AG04450 (cell line): Measurements from ENCODE around the gene NTRK2. TPM values are rescaled to one million over a fixed set of nuclear protein-coding genes. Genes with fewer than 3 reads are reported as not detected.

Experiments used
- CTCF ChIA-PET: fragments of 300-600, 350-600 bp; formaldehyde crosslinking; extraction: SDS; loops from one replicate; lab custom pipeline; 2022; ENCODE audit warnings: antibody characterized with exemption, inconsistent platforms; lab: Charles Lee
- POLR2A ChIA-PET: fragments of 350-600 bp; formaldehyde crosslinking; extraction: SDS; loops from one replicate; lab custom pipeline; 2021; ENCODE audit warnings: antibody characterized with exemption, inconsistent platforms; lab: Yijun Ruan, JAX
- DNase-seq: peaks from one replicate; pipeline ENCODE4 v3.0.0-alpha.2; 2011; ENCODE audit warnings: low read depth, low spot score
- H3K27ac ChIP-seq: one replicate; pipeline ENCODE4 v1.5.1; 2012; ENCODE audit warnings: low read depth, low read length, control low read depth
- H3K27me3 ChIP-seq: one replicate; pipeline ENCODE4 v1.6.0; 2012; ENCODE audit warnings: low read length; ENCODE audit not compliant: control insufficient read depth, insufficient read depth
- H3K4me3 ChIP-seq: 2 replicates; pipeline ENCODE4 v1.5.1; 2011; ENCODE audit warnings: mild to moderate bottlenecking, low read depth, low read length, control low read depth
- H3K9me3 ChIP-seq: 2 replicates; pipeline ENCODE4 v1.5.1; 2012; ENCODE audit warnings: low read length; ENCODE audit not compliant: control insufficient read depth, insufficient read depth
- CTCF ChIP-seq: IDR thresholded peaks from 2 replicates; pipeline ENCODE4 v1.5.1; 2011; ENCODE audit warnings: low read depth, low read length, control low read depth, inconsistent platforms
- polyA plus RNA-seq: library from polyadenylated mRNA; depleted of rRNA; stranded (reverse); fragments of >200 nt; gene quantifications from 2 replicates; pipeline ENCODE4 v1.2.3, GENCODE V29; 2011

The NTRK2 gene
- polyA plus RNA-seq, 1 experiment: not detected

- no peak overlapping the region for H3K4me3 ChIP-seq
- no peak for TF ChIP-seq CTCF
- peaks cover 11% of the 10 kb centered on the region for H3K9me3 ChIP-seq
- CTCF ChIA-PET: no interaction called here
- no peaks in the 10 kb centered on the region for H3K27me3 ChIP-seq
- no peak for DNase-seq
- POLR2A ChIA-PET: no interaction called here
- H3K27ac ChIP-seq: no peak overlapping the region
Observed at GRCh38 chr9:84845956-84846900, 176.7 kb downstream of the NTRK2 start.

GRCh38 chr9:84846906-84847305 is 177.4 kb downstream of the NTRK2 start:
- ChIA-PET CTCF (no interaction called here), POLR2A (no interaction called here)
- Histone ChIP-seq H3K27ac (no peak overlapping the region), H3K4me3 (no peak overlapping the region), H3K27me3 (no peaks in the 10 kb centered on the region), H3K9me3 (peaks cover 11% of the 10 kb centered on the region)
- TF ChIP-seq CTCF: no peak
- DNase-seq: no peak

GRCh38 chr9:84849049-84849448 is 179.5 kb downstream of the NTRK2 start:
- ChIA-PET CTCF (no interaction called here), POLR2A (no interaction called here)
- H3K27me3 ChIP-seq: no peaks in the 10 kb centered on the region
- H3K4me3 ChIP-seq: no peak overlapping the region
- TF ChIP-seq CTCF: no peak
- no peak for DNase-seq
- peaks cover 2% of the 10 kb centered on the region; the same call in 1 of the 2 replicates for H3K9me3 ChIP-seq
- H3K27ac ChIP-seq: no peak overlapping the region

DNA sequence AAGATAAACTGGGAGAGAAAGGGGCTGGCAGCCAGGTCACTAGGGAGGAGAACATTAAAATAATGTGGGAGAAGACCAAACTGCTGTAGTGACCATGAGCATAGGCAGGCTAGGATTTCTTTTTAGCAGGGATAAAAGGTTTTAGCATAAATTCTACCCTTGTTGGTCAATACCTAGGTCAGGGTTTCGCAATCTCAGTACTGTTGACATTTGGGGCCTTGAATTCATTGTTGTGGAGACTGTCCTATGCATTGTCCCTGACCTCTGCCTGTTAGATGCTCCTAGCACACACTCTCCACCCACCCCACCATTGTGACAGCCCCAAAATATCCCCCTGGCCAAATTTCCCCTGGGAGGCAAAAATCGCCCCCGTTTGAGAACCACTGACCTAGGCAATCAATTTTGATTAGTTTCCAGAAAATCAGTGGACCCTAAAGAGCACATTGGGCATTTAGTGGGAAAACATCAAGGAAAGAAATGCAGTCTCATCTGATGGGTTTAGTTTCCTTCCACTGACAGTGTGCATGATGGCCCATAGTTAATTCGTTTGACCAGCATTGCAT is 181.4 kb downstream of the NTRK2 start:
- TF ChIP-seq CTCF: no peak
- Histone ChIP-seq H3K27ac (no peak overlapping the region), H3K27me3 (no peaks in the 10 kb centered on the region), H3K9me3 (peaks cover 2% of the 10 kb centered on the region; the same call in 1 of the 2 replicates), H3K4me3 (no peak overlapping the region)
- POLR2A ChIA-PET: no interaction called here
- CTCF ChIA-PET: no interaction called here
- DNase-seq: no peak
